B cell (primary cell): Measurements from ENCODE around the gene TIE1. TPM values are rescaled to one million over a fixed set of nuclear protein-coding genes. Genes with fewer than 3 reads are reported as not detected.

ENCODE experiments used
- ATAC-seq: fragments of 200-7000 bp; cut with Tn5 transposase; one replicate; pipeline ENCODE4 v1.10.0; 2021; ENCODE audit warnings: low read depth, mild to moderate bottlenecking, moderate number of reproducible peaks, moderate library complexity
- CTCF ChIA-PET: fragments of 350-600 bp; sonication (Branson Sonifier 250); formaldehyde crosslinking; loops from one replicate; lab custom pipeline; 2021; ENCODE audit warnings: antibody characterized with exemption, inconsistent platforms; lab: Charles Lee
- POLR2A ChIA-PET: fragments of 350-600 bp; sonication (Branson Sonifier 250); formaldehyde crosslinking; loops from one replicate; lab custom pipeline; 2021; ENCODE audit warnings: antibody characterized with exemption; lab: Charles Lee
- DNase-seq: peaks from one replicate; pipeline ENCODE4 v3.0.0; 2013
- H2AFZ ChIP-seq: 2 replicates; pipeline ENCODE4 v1.6.1; 2012; ENCODE audit warnings: mild to moderate bottlenecking, low read depth, low read length; ENCODE audit not compliant: insufficient read depth, poor library complexity, severe bottlenecking
- H3K27ac ChIP-seq, 2 donors: 1 replicate in 1 of 2; 2 replicates in 1 of 2; pipeline ENCODE4 v1.5.1; 2012 to 2013; ENCODE audit warnings: low read length in 2 of 2, mild to moderate bottlenecking in 2 of 2, moderate library complexity in 1 of 2
- H3K27me3 ChIP-seq, 4 experiments: fragments of 200-600 bp in 1 of 4; sonication (generic) in 1 of 4; replicated peaks in 1 of 4; 1 replicate in 2 of 4; 2 replicates in 2 of 4; pipeline versions ENCODE4 v1.6.1 to v1.7.0; 2013 to 2016; ENCODE audit warnings: low read length in 3 of 4, mild to moderate bottlenecking in 2 of 4, mixed read lengths in 1 of 4, moderate library complexity in 1 of 4; ENCODE audit not compliant: insufficient read depth in 4 of 4, control insufficient read depth in 3 of 4; ENCODE audit errors: control extremely low read depth in 1 of 4
- H3K36me3 ChIP-seq, 2 experiments: replicated peaks in 1 of 2; 1 replicate in 1 of 2; 2 replicates in 1 of 2; pipeline versions ENCODE4 v1.6.1 to v1.7.1; 2013; ENCODE audit warnings: low read length in 1 of 2; ENCODE audit not compliant: insufficient read depth in 2 of 2, control insufficient read depth in 1 of 2; ENCODE audit errors: control extremely low read depth in 1 of 2, extremely low read depth in 1 of 2
- H3K4me1 ChIP-seq, 2 donors: fragments of 200-600 bp in 1 of 2; sonication (generic) in 1 of 2; 1 replicate in 1 of 2; 2 replicates in 1 of 2; pipeline versions ENCODE4 v1.5.1 to v1.6.1; 2013 to 2017; ENCODE audit warnings: low read length in 2 of 2; ENCODE audit not compliant: control insufficient read depth in 2 of 2, insufficient read depth in 2 of 2
- H3K4me2 ChIP-seq: replicated peaks from 2 replicates; pipeline ENCODE3; 2012; ENCODE audit warnings: mild to moderate bottlenecking, low read depth, low read length; ENCODE audit not compliant: poor library complexity, severe bottlenecking
- H3K4me3 ChIP-seq, 5 experiments: fragments of 200-600 bp in 1 of 5; sonication (generic) in 1 of 5; 1 replicate in 3 of 5; 2 replicates in 2 of 5; pipeline versions ENCODE4 v1.5.1 to v1.7.0; 2011 to 2016; ENCODE audit warnings: low read length in 4 of 5, mild to moderate bottlenecking in 4 of 5, low read depth in 2 of 5, control low read depth in 1 of 5, moderate library complexity in 1 of 5; ENCODE audit not compliant: insufficient read depth in 1 of 5; ENCODE audit errors: control extremely low read depth in 1 of 5, extremely low read depth in 1 of 5
- H3K79me2 ChIP-seq: fragments of 200-600 bp; sonication (generic); one replicate; pipeline ENCODE4 v1.6.0; 2016; ENCODE audit warnings: low read length; ENCODE audit not compliant: control insufficient read depth, insufficient read depth
- H3K9ac ChIP-seq: fragments of 200-600 bp; sonication (generic); 2 replicates; pipeline ENCODE4 v1.6.1; 2017; ENCODE audit warnings: mild to moderate bottlenecking, low read length, moderate library complexity
- H3K9me3 ChIP-seq, 3 donors: one replicate each; pipeline versions ENCODE4 v1.6.1 to v1.7.1; 2013; ENCODE audit warnings: low read length in 2 of 3; ENCODE audit not compliant: control insufficient read depth in 2 of 3, insufficient read depth in 1 of 3; ENCODE audit errors: control extremely low read depth in 1 of 3
- H4K20me1 ChIP-seq: 2 replicates; pipeline ENCODE4 v1.6.0; 2012; ENCODE audit warnings: mild to moderate bottlenecking, low read length; ENCODE audit not compliant: insufficient read depth, control insufficient read depth, poor library complexity, severe bottlenecking
- H3K27ac Mint-ChIP-seq: one replicate; pipeline ENCODE4 v1.8.0; 2021; ENCODE audit warnings: mixed read lengths
- H3K27me3 Mint-ChIP-seq: one replicate; pipeline ENCODE4 v1.8.0; 2021; ENCODE audit warnings: mixed read lengths
- H3K4me1 Mint-ChIP-seq: one replicate; pipeline ENCODE4 v1.8.0; 2021; ENCODE audit warnings: mixed read lengths
- H3K4me3 Mint-ChIP-seq: one replicate; pipeline ENCODE4 v1.8.0; 2021; ENCODE audit warnings: mixed read lengths
- H3K9me3 Mint-ChIP-seq: one replicate; pipeline ENCODE4 v1.8.0; 2022; ENCODE audit warnings: mixed read lengths; ENCODE audit not compliant: insufficient read depth
- EZH2 ChIP-seq: IDR thresholded peaks from 2 replicates; pipeline ENCODE4 v1.6.1; 2012; ENCODE audit warnings: borderline replicate concordance, low read depth, mild to moderate bottlenecking, moderate library complexity, low read length; ENCODE audit not compliant: insufficient read depth, poor library complexity, severe bottlenecking
- WGBS: methylation state at CpG from one replicate; pipeline ENCODE4 v1.1.5; 2013; ENCODE audit warnings: missing lambda C conversion rate; ENCODE audit not compliant: insufficient coverage; 5-methylcytosine and 5-hydroxymethylcytosine counted together
- intact Hi-C: fragments of 100-400 bp; cut with micrococcal nuclease; formaldehyde crosslinking; loops from one replicate; pipeline ENCODE4 v1.10.0; 2022
- polyA plus RNA-seq: library from polyadenylated mRNA; depleted of rRNA; stranded (reverse); fragments of >200 nt; gene quantifications from 2 replicates; pipeline ENCODE4 v1.2.3, GENCODE V29; 2012
- total RNA-seq, 2 donors: library from RNA; stranded (reverse); fragments of 120-200 nt in 1 of 2; gene quantifications; 1 replicate in 1 of 2; 2 replicates in 1 of 2; pipeline versions ENCODE4 v1.2.3 to v1.2.4, GENCODE V29; 2013 to 2022
- TF ChIP-seq, protein P1 (sequence below): fragments of 200-600 bp; IDR thresholded peaks from one replicate; pipeline ENCODE4 v1.8.0; 2022; ENCODE audit warnings: antibody characterized with exemption, mild to moderate bottlenecking

TIE1 gene
- total and polyA plus RNA-seq, 2 donors (not counting 1 experiment from before 2014, with no cell fraction given), result 0.10 TPM; not detected in 1

- no peaks in the 10 kb centered on the region for H3K9me3 Mint-ChIP-seq
Measured at GRCh38 chr1:43282220-43283195, 18.3 kb upstream of the TIE1 start.

GRCh38 chr1:43284065-43284464 lies 16.7 kb upstream of the TIE1 start:
- TF ChIP-seq EZH2, result no peak
- TF ChIP-seq, protein P1, sequence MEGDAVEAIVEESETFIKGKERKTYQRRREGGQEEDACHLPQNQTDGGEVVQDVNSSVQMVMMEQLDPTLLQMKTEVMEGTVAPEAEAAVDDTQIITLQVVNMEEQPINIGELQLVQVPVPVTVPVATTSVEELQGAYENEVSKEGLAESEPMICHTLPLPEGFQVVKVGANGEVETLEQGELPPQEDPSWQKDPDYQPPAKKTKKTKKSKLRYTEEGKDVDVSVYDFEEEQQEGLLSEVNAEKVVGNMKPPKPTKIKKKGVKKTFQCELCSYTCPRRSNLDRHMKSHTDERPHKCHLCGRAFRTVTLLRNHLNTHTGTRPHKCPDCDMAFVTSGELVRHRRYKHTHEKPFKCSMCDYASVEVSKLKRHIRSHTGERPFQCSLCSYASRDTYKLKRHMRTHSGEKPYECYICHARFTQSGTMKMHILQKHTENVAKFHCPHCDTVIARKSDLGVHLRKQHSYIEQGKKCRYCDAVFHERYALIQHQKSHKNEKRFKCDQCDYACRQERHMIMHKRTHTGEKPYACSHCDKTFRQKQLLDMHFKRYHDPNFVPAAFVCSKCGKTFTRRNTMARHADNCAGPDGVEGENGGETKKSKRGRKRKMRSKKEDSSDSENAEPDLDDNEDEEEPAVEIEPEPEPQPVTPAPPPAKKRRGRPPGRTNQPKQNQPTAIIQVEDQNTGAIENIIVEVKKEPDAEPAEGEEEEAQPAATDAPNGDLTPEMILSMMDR, result no peak
- ChIA-PET CTCF (no interaction called here), POLR2A (no interaction called here)
- no peaks in the 10 kb centered on the region for H3K4me1 ChIP-seq
- H3K4me1 Mint-ChIP-seq, result no peaks in the 10 kb centered on the region
- no peak for ATAC-seq
- H3K27me3 ChIP-seq, result no peaks in the 10 kb centered on the region
- H3K27me3 Mint-ChIP-seq, result peaks cover 10% of the 10 kb centered on the region
- no peaks in the 10 kb centered on the region for H4K20me1 ChIP-seq
- peaks cover 0 to 5% (median 0%) of the 10 kb centered on the region in 3 donors for H3K9me3 ChIP-seq
- H3K4me2 ChIP-seq, result no peak overlapping the region
- DNase-seq, result no peak
- WGBS, result 92% methylated on average over 2 of the region's 3 CpGs
- H2AFZ ChIP-seq, result no peak overlapping the region
- no peak overlapping the region for H3K4me3 Mint-ChIP-seq
- no peaks in the 10 kb centered on the region for H3K9me3 Mint-ChIP-seq
- H3K79me2 ChIP-seq, result no peaks in the 10 kb centered on the region
- intact Hi-C loops, result no loop called here
- no peaks in the 10 kb centered on the region for H3K36me3 ChIP-seq
- no peak overlapping the region for H3K27ac Mint-ChIP-seq
- no peak overlapping the region for H3K9ac ChIP-seq
- no peak overlapping the region for H3K27ac ChIP-seq
- no peak overlapping the region for H3K4me3 ChIP-seq

More at GRCh38 chr1:43282220-43283195, 18.3 kb upstream of the TIE1 start:
- H3K36me3 ChIP-seq, result no peaks in the 10 kb centered on the region
- no peak overlapping the region for H3K4me3 Mint-ChIP-seq
- H3K9ac ChIP-seq, result no peak overlapping the region
- H3K4me1 Mint-ChIP-seq, result no peaks in the 10 kb centered on the region
- POLR2A ChIA-PET, result no interaction called here
- H3K27me3 Mint-ChIP-seq, result peaks cover 14% of the 10 kb centered on the region
- WGBS, result 90% methylated on average over 15 of the region's 15 CpGs
- no peak overlapping the region for H3K4me2 ChIP-seq
- no peaks in the 10 kb centered on the region for H3K79me2 ChIP-seq
- H3K9me3 ChIP-seq, result peaks cover 0 to 5% (median 0%) of the 10 kb centered on the region in 3 donors
- H4K20me1 ChIP-seq, result no peaks in the 10 kb centered on the region
- TF ChIP-seq, protein P1, result no peak
- TF ChIP-seq EZH2, result no peak
- CTCF ChIA-PET, result no interaction called here
- ATAC-seq (no peak), DNase-seq (no peak)
- H2AFZ ChIP-seq, result no peak overlapping the region
- no peak overlapping the region for H3K27ac ChIP-seq
- intact Hi-C loops, result no loop called here
- H3K27me3 ChIP-seq, result no peaks in the 10 kb centered on the region
- H3K4me1 ChIP-seq, result no peaks in the 10 kb centered on the region
- no peak overlapping the region for H3K27ac Mint-ChIP-seq
- no peak overlapping the region for H3K4me3 ChIP-seq
